H9 (cell line): ENCODE measurements around the gene ARMC5. TPM values are rescaled to one million over a fixed set of nuclear protein-coding genes. Genes with fewer than 3 reads are reported as not detected.
"Not testable (repeated sequence)": the region's sequence is repeated elsewhere in the genome, so short reads cannot be mapped to it uniquely, and the experiment has no call there.

Experiments
- DNase-seq: peaks from one replicate; pipeline ENCODE4 v3.0.0-alpha.2; 2017
- H2AFZ ChIP-seq: one replicate; pipeline ENCODE4 v1.6.1; 2013; ENCODE audit warnings: mild to moderate bottlenecking, low read length, control low read depth, moderate library complexity
- H2AK5ac ChIP-seq: 2 replicates; pipeline ENCODE4 v1.6.1; 2013; ENCODE audit warnings: low read length, control low read depth, mixed read lengths; ENCODE audit not compliant: insufficient read length
- H2BK120ac ChIP-seq: one replicate; pipeline ENCODE4 v1.6.1; 2013; ENCODE audit warnings: low read depth, mild to moderate bottlenecking, low read length, control low read depth, inconsistent platforms; ENCODE audit not compliant: poor library complexity, severe bottlenecking
- H2BK12ac ChIP-seq: 2 replicates; pipeline ENCODE4 v1.6.1; 2013; ENCODE audit warnings: low read length, control low read depth, mixed read lengths, low read depth; ENCODE audit not compliant: insufficient read length
- H2BK15ac ChIP-seq: 2 replicates; pipeline ENCODE4 v1.6.1; 2013; ENCODE audit warnings: low read depth, low read length, control low read depth
- H2BK20ac ChIP-seq: one replicate; pipeline ENCODE4 v1.6.1; 2013; ENCODE audit warnings: low read depth, mild to moderate bottlenecking, low read length, control low read depth, inconsistent platforms; ENCODE audit not compliant: poor library complexity, severe bottlenecking
- H2BK5ac ChIP-seq: 2 replicates; pipeline ENCODE4 v1.6.1; 2013; ENCODE audit warnings: low read length, control low read depth, mixed read lengths; ENCODE audit not compliant: insufficient read length
- H3K14ac ChIP-seq: 2 replicates; pipeline ENCODE4 v1.6.1; 2013; ENCODE audit warnings: low read length, control low read depth; ENCODE audit not compliant: insufficient read depth
- H3K18ac ChIP-seq: 2 replicates; pipeline ENCODE4 v1.6.1; 2013; ENCODE audit warnings: low read depth, mild to moderate bottlenecking, mixed read lengths, low read length, control low read depth; ENCODE audit not compliant: insufficient read length
- H3K23ac ChIP-seq: 2 replicates; pipeline ENCODE4 v1.6.1; 2013; ENCODE audit warnings: low read length, control low read depth, mixed read lengths, low read depth; ENCODE audit not compliant: insufficient read length
- H3K23me2 ChIP-seq: 2 replicates; pipeline ENCODE4 v1.6.1; 2013; ENCODE audit warnings: low read depth, mild to moderate bottlenecking, mixed read lengths, low read length, control low read depth; ENCODE audit not compliant: insufficient read length, poor library complexity, severe bottlenecking
- H3K27ac ChIP-seq: 2 replicates; pipeline ENCODE4 v1.5.1; 2013; ENCODE audit warnings: low read length, control low read depth, mixed read lengths, low read depth; ENCODE audit not compliant: insufficient read length
- H3K27me3 ChIP-seq: 2 replicates; pipeline ENCODE4 v1.6.1; 2013; ENCODE audit warnings: low read length, control low read depth, inconsistent platforms; ENCODE audit not compliant: insufficient read depth
- H3K4ac ChIP-seq: 2 replicates; pipeline ENCODE4 v1.6.1; 2013; ENCODE audit warnings: low read depth, mild to moderate bottlenecking, control low read depth, inconsistent platforms, low read length, moderate library complexity
- H3K4me1 ChIP-seq: 2 replicates; pipeline ENCODE4 v1.6.1; 2013; ENCODE audit warnings: low read length, control low read depth, inconsistent platforms; ENCODE audit not compliant: insufficient read depth
- H3K4me2 ChIP-seq: 2 replicates; pipeline ENCODE4 v1.6.1; 2013; ENCODE audit warnings: low read length, control low read depth, mixed read lengths; ENCODE audit not compliant: insufficient read length, insufficient read depth
- H3K56ac ChIP-seq: 2 replicates; pipeline ENCODE4 v1.6.1; 2013; ENCODE audit warnings: low read depth, mild to moderate bottlenecking, mixed read lengths, low read length, control low read depth; ENCODE audit not compliant: insufficient read length
- H3K79me1 ChIP-seq: 2 replicates; pipeline ENCODE4 v1.6.1; 2013; ENCODE audit warnings: low read depth, mild to moderate bottlenecking, moderate library complexity, low read length, control low read depth, inconsistent platforms; ENCODE audit not compliant: insufficient read depth, poor library complexity, severe bottlenecking
- H3K79me2 ChIP-seq: 2 replicates; pipeline ENCODE4 v1.6.1; 2013; ENCODE audit warnings: low read length, control low read depth, inconsistent platforms; ENCODE audit not compliant: insufficient read depth
- H3K9ac ChIP-seq: 2 replicates; pipeline ENCODE4 v1.6.1; 2013; ENCODE audit warnings: low read length, control low read depth, mixed read lengths; ENCODE audit not compliant: insufficient read length; ENCODE audit errors: extremely low read depth
- H3K9me3 ChIP-seq: one replicate; pipeline ENCODE4 v1.6.1; 2013; ENCODE audit warnings: low read depth, low read length, inconsistent platforms; ENCODE audit not compliant: control insufficient read depth
- H3T11ph ChIP-seq: one replicate; pipeline ENCODE4 v1.6.1; 2013; ENCODE audit warnings: mild to moderate bottlenecking, low read length, control low read depth, inconsistent platforms
- H4K20me1 ChIP-seq: one replicate; pipeline ENCODE4 v1.6.1; 2013; ENCODE audit not compliant: control insufficient read depth, insufficient read length, insufficient read depth
- H4K5ac ChIP-seq: 2 replicates; pipeline ENCODE4 v1.6.1; 2013; ENCODE audit warnings: low read depth, mild to moderate bottlenecking, mixed read lengths, low read length, control low read depth; ENCODE audit not compliant: insufficient read length
- H4K8ac ChIP-seq: replicated peaks from 2 replicates; pipeline ENCODE4 v1.6.1; 2013; ENCODE audit warnings: low read length, control low read depth, mixed read lengths, low read depth; ENCODE audit not compliant: insufficient read length
- H4K91ac ChIP-seq: 2 replicates; pipeline ENCODE4 v1.6.1; 2013; ENCODE audit warnings: low read depth, mild to moderate bottlenecking, moderate library complexity, mixed read lengths, low read length, control low read depth; ENCODE audit not compliant: insufficient read length
- H3K27ac Mint-ChIP-seq, 3 experiments: 2 replicates in 2 of 3; 3 replicates in 1 of 3; pipeline ENCODE4 v1.8.0; 2020 to 2021; ENCODE audit warnings: mixed read lengths in 3 of 3, mild to moderate bottlenecking in 1 of 3, moderate library complexity in 1 of 3
- H3K27me3 Mint-ChIP-seq: 2 replicates; pipeline ENCODE4 v1.8.0; 2021; ENCODE audit warnings: low read depth, mild to moderate bottlenecking, moderate library complexity, mixed read lengths
- H3K36me3 Mint-ChIP-seq, 3 experiments: 2 replicates in 2 of 3; 3 replicates in 1 of 3; pipeline ENCODE4 v1.8.0; 2020 to 2021; ENCODE audit warnings: low read depth in 3 of 3, mixed read lengths in 3 of 3; ENCODE audit not compliant: insufficient read depth in 1 of 3
- H3K4me1 Mint-ChIP-seq, 2 experiments: 2 replicates each; pipeline ENCODE4 v1.8.0; 2020; ENCODE audit warnings: mixed read lengths in 2 of 2
- H3K4me3 Mint-ChIP-seq, 2 experiments: 2 replicates in 1 of 2; 3 replicates in 1 of 2; pipeline ENCODE4 v1.8.0; 2020 to 2021; ENCODE audit warnings: mild to moderate bottlenecking in 2 of 2, mixed read lengths in 2 of 2, moderate library complexity in 1 of 2
- H3K9me3 Mint-ChIP-seq, 2 experiments: 2 replicates in 1 of 2; 3 replicates in 1 of 2; pipeline ENCODE4 v1.8.0; 2020; ENCODE audit warnings: mild to moderate bottlenecking in 2 of 2, mixed read lengths in 2 of 2, moderate library complexity in 1 of 2
- CTCF ChIP-seq: fragments of 200-600 bp; sonication (generic); conservative IDR thresholded peaks from 3 replicates; pipeline ENCODE4 v1.8.0; 2021; ENCODE audit warnings: antibody characterized with exemption, mild to moderate bottlenecking
- WGBS: extraction: QIAGEN DNeasy Blood & Tissue Kit; methylation state at CpG from one replicate; pipeline ENCODE4 v1.1.7; 2013; ENCODE audit warnings: missing lambda C conversion rate, low lambda C conversion rate, mixed read lengths; ENCODE audit not compliant: insufficient read length; ENCODE audit errors: extremely low coverage; 5-methylcytosine and 5-hydroxymethylcytosine counted together
- total RNA-seq: library from RNA; stranded (reverse); gene quantifications from 2 replicates; pipeline ENCODE4 v1.2.1, GENCODE V29; 2021

ARMC5 gene
- total RNA-seq, 1 experiment from 2014 or later = 18.7 TPM

- Mint-ChIP-seq H3K4me3 (peak overlapping the region; percentile 77 to 81), H3K4me1 (peaks cover 5 to 11% of the 10 kb centered on the region in 2 experiments), H3K27ac (no peak overlapping the region; a peak in 1 of 7 replicates), H3K36me3 (no peaks in the 10 kb centered on the region), H3K9me3 (peaks cover 4% of the 10 kb centered on the region in 2 experiments; a peak in 3 of 5 replicates), H3K27me3 (peaks cover 9% of the 10 kb centered on the region)
- no peaks in the 10 kb centered on the region for H3K79me1 ChIP-seq
- no peak overlapping the region for H2BK20ac ChIP-seq
- no peak overlapping the region for H2BK15ac ChIP-seq
- no peaks in the 10 kb centered on the region for H3K27me3 ChIP-seq
- H2AFZ ChIP-seq = no peak overlapping the region
- H3K56ac ChIP-seq = no peak overlapping the region
- no peak for TF ChIP-seq CTCF
- no peak overlapping the region for H3K9ac ChIP-seq
- H3K23me2 ChIP-seq = no peaks in the 10 kb centered on the region
- peak; percentile 31 for DNase-seq
- H4K5ac ChIP-seq = no peak overlapping the region
- H3K18ac ChIP-seq = no peak overlapping the region
- no peaks in the 10 kb centered on the region for H3K4me1 ChIP-seq
- H2BK5ac ChIP-seq = no peak overlapping the region
- no peak overlapping the region for H4K91ac ChIP-seq
- no peak overlapping the region for H3K4ac ChIP-seq
- no peak overlapping the region for H3K23ac ChIP-seq
- no peak overlapping the region for H3T11ph ChIP-seq
- no peaks in the 10 kb centered on the region for H3K79me2 ChIP-seq
- H4K20me1 ChIP-seq = no peaks in the 10 kb centered on the region
- no peak overlapping the region for H2BK12ac ChIP-seq
- no peak overlapping the region for H2AK5ac ChIP-seq
- WGBS = no CpG with 5 or more reads among the region's 34 CpGs
- H3K27ac ChIP-seq = no peak overlapping the region
- H3K14ac ChIP-seq = no peak overlapping the region
- H3K9me3 ChIP-seq = no peaks in the 10 kb centered on the region
- H4K8ac ChIP-seq = no peak overlapping the region
- no peak overlapping the region for H3K4me2 ChIP-seq
- no peak overlapping the region for H2BK120ac ChIP-seq
Measured at GRCh38 chr16:31441956-31442355, 17.3 kb upstream of the ARMC5 start.

GRCh38 chr16:31445931-31446330 lies 13.4 kb upstream of the ARMC5 start:
- not testable (repeated sequence) for H3K27me3 Mint-ChIP-seq, H3K56ac ChIP-seq, H2BK120ac ChIP-seq, H2AFZ ChIP-seq, H3K18ac ChIP-seq, H3K4me1 Mint-ChIP-seq, H3K4me1 ChIP-seq, H3K14ac ChIP-seq, H3K4me3 Mint-ChIP-seq, H3T11ph ChIP-seq, H3K4me2 ChIP-seq, H2BK5ac ChIP-seq, H3K27ac ChIP-seq, H2AK5ac ChIP-seq, H3K4ac ChIP-seq, H2BK12ac ChIP-seq, H3K27ac Mint-ChIP-seq, H2BK15ac ChIP-seq, H3K36me3 Mint-ChIP-seq, H4K8ac ChIP-seq, H2BK20ac ChIP-seq, H3K9me3 ChIP-seq, DNase-seq, H3K9me3 Mint-ChIP-seq, H4K20me1 ChIP-seq, H4K5ac ChIP-seq, H3K27me3 ChIP-seq, H3K23ac ChIP-seq, H3K23me2 ChIP-seq, H3K79me2 ChIP-seq, H3K9ac ChIP-seq, H4K91ac ChIP-seq, H3K79me1 ChIP-seq
- WGBS = no CpG with 5 or more reads among the region's 6 CpGs
